Retinal pigment epithelial cell (primary cell): ENCODE data around the gene RNU6-1.
A peak's percentile ranks its signal among the peaks of the same experiment; 100 is the strongest.

Source experiments
- DNase-seq: peaks from one replicate; pipeline ENCODE4 v3.0.0-alpha.2; 2010; ENCODE audit warnings: low read depth
- H3K4me3 ChIP-seq: 2 replicates; pipeline ENCODE4 v1.5.1; 2011; ENCODE audit warnings: mild to moderate bottlenecking, low read length, control low read depth, moderate library complexity
- CTCF ChIP-seq: conservative IDR thresholded peaks from 2 replicates; pipeline ENCODE4 v1.5.1; 2011; ENCODE audit warnings: low read depth, low read length, control low read depth, inconsistent platforms

RNU6-1 gene

GRCh38 chr15:67834581-67835296 is 5.1 kb downstream of the RNU6-1 start:
- TF ChIP-seq CTCF, result no peak
- DNase-seq, result no peak
- H3K4me3 ChIP-seq, result peak overlapping the region; percentile 14

GRCh38 chr15:67833710-67834511 is 5.9 kb downstream of the RNU6-1 start:
- no peak overlapping the region for H3K4me3 ChIP-seq
- TF ChIP-seq CTCF, result peak; percentile 60
- no peak for DNase-seq

GRCh38 chr15:67832897-67833709 is 6.7 kb downstream of the RNU6-1 start:
- H3K4me3 ChIP-seq, result peak overlapping the region; percentile 19
- TF ChIP-seq CTCF, result no peak
- no peak for DNase-seq

GRCh38 chr15:67832031-67832551 is 7.8 kb downstream of the RNU6-1 start:
- no peak for DNase-seq

GRCh38 chr15:67831363-67831762 is 8.5 kb downstream of the RNU6-1 start:
- DNase-seq, result no peak
- TF ChIP-seq CTCF, result no peak
- H3K4me3 ChIP-seq, result no peak overlapping the region

More at GRCh38 chr15:67832031-67832551, 7.8 kb downstream of the RNU6-1 start:
- peak; percentile 62 for TF ChIP-seq CTCF
- no peak overlapping the region for H3K4me3 ChIP-seq

GRCh38 chr15:67829647-67830504 is 10.0 kb downstream of the RNU6-1 start:
- no peak for TF ChIP-seq CTCF
- no peak overlapping the region for H3K4me3 ChIP-seq
- no peak for DNase-seq
